GM19238 (cell line): ENCODE data around the gene SLC1A5.
"Not testable (repeated sequence)": the region's sequence is repeated elsewhere in the genome, so short reads cannot be mapped to it uniquely, and the experiment has no call there.

Experiments
- DNase-seq: peaks from one replicate; pipeline ENCODE4 v3.0.0; 2011; ENCODE audit warnings: low spot score; ENCODE audit not compliant: insufficient read length

SLC1A5 gene

DNA sequence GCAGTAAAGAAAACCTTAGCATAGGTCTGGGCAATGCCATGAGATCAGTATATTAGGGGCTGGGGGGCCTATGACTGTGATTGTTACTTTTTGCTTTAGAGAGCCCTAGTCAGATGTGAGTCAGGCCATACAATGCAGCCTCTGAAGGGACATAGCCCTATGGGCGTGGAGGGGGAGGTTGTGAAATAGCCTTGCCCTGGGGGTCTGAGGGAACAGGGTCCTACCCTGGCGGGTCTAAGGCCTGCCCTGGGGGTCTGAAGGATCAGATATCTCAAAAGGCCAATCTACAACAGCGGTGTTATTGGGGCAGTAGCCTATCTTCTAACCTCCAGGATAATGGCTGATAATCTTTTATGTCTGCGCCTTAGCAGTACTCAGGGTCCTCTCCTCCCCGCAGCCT, 13.8 kb upstream of the SLC1A5 start:
- DNase-seq = no peak

GRCh38 chr19:46798713-46799112, 10.3 kb upstream of the SLC1A5 start:
- DNase-seq = no peak

GRCh38 chr19:46797881-46798280, 9.5 kb upstream of the SLC1A5 start:
- DNase-seq = no peak

- DNase-seq = peak; percentile 27
Observed at GRCh38 chr19:46791944-46792343, 3.5 kb upstream of the SLC1A5 start.

DNA sequence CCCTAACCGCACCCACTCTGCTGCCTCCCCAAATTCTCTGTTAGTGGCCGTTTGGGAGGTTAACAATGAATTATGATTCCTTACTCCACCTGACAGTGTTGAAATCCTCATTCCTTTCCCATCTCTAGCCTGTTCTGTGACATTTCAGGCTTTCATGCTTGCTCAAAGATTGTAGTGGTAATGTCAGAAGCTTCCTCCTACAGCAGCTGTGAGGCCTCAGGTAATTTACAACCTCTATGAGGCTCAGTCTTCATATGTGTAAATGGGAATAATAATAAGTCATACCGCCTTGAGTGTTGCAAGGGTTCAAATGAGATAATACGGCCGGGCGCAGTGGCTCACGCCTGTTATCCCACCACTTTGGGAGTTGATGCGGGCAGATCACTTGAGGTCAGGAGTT, 977 bp upstream of the SLC1A5 start:
- no peak for DNase-seq

DNA sequence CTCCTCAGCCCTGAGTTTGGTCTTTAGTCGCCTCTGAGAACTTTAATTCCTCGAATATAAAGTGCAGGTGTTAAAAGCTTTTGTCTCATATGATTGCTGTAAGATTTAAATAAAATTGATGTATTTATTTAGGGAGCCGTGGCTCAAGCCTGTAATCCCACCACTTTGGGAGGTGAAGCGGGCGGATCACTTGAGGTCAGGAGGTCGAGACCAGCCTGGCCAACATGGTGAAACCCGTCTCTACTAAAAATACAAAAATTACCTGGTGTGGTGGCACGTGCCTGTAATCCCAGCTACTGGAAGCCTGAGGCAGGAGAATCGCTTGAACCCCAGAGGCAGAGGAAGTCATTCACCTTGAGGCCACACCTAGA, 559 bp upstream of the SLC1A5 start:
- DNase-seq = no peak

- no peak for DNase-seq
Observed at GRCh38 chr19:46787331-46788261, 798 bp downstream of the SLC1A5 start.

DNA sequence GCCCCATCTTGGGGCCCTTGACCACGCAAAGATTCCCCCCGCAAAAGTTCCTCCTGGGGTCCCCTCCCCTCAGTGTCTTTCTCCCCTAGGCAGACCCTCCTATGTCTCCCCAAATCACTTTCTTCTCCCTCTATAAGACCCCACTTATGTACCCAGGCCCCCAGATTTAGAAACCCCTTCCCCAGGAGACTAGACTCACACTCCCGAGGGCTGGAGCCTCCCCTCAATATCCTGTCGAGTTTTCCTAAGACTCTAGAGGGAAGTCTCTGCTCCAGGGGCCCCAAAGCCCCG, 1.4 kb downstream of the SLC1A5 start:
- DNase-seq = no peak

DNA sequence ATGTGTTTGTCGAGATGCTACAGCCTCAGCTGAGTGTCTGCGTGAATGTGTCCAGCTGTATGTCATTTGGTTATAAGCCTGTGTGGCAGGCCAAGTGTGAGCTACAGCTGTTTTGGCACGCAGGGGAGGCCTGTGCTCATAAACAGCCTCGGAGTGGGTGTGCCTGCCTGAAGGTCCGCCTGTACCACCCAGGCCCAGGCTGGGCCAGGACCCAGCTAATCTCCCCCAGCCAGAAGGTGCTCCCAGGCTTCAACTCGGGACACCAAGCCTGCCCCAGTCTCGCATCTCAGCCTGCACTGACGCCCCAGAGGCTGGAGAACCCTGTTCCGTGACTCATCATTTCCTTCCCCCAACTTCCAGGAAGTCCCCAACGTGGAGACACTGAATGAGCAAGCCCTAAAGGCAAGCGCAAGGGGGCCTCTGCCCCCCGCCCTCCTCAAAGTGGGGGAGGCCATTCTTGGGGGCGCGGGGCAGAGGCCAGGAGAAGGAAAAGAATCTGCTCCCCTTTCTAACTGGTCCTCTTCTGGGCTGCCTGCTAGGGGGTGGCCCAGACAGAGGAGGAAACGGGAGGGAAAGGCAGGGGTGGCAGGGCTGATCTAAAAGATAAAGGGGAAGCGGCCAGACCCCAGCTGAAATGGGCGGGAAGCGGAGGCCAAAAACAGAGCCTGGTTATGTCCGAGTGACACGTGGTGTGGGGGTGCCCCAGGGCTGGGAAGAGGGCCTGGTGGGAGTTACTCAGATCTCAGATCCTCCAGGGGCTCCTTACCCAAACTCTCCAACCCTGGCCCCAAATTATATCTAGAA, 2.0 kb downstream of the SLC1A5 start:
- peak; percentile 75 for DNase-seq

- DNase-seq = no peak
Observed at GRCh38 chr19:46785980-46786235, 2.5 kb downstream of the SLC1A5 start.

DNA sequence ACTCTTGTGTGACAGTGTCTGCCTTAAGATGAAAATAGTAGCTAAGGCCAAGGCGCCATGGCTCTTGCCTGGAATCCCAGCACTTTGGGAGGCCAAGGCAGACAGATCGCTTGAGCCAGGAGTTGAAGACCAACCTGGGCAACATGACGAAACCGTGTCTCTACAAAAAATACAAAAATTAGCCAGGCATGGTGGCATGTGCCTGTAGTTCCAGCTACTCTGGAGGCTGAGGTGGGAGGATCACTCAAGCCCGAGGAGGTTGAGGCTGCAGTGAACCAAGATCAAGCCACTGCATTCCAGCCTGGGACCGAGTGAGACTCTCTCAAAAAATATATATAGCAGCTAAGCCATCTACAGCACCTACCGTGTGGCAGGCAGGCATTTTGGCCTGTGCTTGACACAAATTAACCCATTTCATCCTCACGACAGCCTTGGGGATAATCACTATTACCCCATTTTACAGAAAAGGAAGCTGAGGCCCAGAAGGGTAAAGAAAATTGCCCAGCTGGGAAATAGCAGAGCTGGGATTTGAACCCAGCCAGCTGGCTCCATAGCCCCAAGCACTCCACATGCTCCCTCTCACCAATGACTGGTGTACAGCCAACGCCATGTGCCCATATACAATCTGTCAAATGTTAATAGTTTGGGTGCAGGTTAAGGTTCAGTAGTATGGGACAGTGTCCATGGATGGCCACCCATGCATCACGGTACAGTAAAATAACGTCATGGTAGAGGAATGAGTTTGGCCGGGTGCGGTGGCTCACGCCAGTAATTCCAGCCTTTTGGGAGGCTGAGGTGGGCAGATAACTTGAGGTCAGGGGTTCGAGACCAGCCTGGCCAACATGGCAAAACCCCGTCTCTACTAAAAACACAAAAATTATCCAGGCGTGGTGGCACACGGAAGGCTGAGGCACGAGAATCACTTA, 3.1 kb downstream of the SLC1A5 start:
- no peak for DNase-seq

DNA sequence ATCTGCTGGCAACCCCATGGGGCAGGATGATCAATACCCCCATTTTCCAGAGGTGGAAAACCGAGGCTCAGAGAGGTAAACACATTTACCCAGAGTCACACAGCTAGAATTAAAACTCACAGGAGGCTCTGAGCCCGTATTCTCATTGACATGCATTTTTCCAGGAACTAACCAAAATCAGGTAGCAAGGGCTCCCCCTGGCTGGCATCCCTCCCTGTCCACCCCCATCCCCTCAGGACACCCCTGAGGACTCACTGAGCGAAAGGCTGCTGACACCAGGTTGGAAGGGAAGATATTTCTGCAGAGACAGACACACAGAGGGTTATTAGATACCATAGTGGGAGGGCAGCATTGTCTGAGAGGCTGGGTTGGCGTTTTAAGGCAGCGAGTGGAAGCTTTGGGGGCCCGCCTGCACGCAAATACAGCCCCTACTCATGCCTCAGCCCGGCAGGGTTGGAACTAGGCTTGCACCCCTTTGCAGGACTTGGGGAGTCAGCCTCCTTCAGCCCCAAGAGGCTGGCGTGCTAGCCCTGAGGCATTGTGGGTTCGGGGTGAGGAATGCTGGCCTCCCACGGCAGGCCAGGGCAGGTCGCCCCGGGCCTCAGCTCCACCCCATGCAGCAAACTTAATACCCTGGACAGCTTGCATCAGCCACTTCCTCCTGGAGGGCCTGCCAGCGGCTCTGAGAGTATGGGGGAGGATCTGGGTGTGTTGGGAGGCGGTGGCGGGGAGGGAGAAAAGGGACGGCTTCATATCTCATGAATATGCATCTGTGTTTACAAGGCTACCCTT, 3.9 kb downstream of the SLC1A5 start:
- peak; percentile 83 for DNase-seq

GRCh38 chr19:46783670-46784069, 4.7 kb downstream of the SLC1A5 start:
- no peak for DNase-seq

DNA sequence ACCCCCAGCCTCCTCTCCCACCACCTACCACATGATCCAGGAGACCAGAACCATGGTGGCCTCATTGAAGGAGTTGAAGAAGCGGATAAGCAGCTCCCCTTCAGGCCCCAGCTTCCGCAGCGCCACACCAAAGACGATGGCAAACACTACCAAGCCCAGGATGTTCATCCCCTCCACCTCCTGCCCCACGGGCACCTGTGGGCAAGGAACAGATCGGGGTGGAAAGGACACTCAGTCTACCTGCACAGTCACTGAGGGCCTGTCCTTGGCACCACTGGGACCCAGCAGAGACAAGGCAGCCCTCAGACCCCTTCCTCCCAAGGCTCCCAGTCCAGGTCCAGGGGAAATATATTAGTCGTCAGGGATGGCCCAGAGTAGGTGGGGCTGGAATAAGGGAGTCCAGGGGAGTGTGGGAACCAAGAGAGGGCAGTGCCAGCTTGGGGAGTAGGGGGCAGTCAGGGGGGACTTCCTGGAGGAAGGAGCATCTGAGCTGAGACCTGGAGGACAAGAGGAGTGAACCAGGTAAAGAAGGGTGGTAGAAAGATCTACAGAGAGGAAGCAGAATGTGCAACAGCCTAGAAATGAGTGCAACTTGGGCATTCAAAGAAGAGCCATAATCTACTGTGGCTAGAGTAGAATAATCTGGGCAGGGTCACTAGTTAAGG, 5.9 kb downstream of the SLC1A5 start:
- no peak for DNase-seq

- not testable (repeated sequence) for DNase-seq
Observed at GRCh38 chr19:46777956-46778645, 10.3 kb downstream of the SLC1A5 start.

DNA sequence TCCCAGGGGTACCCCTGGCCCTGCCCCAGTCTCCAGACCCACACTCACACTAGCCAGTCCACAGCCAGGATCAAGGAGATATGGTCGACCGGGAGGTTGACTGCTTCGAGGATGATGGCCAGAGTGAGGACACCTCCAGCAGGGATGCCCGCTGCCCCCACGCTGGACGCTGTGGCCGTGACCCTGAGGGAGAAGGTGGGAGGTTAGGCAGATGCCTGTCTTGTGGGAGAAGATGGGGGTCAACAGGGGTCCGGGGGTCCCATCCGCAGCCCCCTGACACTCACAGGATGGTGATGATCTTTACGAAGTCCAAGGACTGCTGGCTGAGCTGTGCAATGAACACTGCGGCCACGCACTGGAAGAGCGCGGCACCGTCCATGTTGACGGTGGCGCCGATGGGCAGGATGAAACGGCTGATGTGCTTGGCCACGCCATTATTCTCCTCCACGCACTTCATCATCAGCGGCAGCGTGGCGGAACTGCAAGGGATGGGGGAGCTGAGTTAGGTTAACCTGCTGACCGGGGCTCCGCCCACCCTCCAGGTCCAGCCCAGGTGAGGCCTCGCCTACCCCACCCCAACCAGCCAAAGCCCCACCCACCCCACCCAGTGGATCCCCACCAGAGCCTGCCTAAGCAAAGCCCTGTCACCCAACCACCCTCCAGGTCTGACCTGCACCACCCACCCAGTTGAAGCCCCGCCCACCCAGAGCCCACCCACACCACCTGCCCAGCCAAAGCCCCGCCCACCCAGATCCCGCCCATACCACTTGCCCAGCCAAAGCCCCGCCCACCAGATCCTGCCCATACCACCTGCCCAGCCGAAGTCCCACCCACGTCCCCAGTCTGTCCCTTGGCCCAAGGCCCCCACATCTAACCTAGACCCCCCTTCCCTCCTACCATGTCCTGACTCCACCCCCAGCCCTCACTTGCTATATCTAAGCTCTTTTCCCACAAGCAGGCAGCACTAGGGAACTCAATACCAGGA, 11.2 kb downstream of the SLC1A5 start:
- no peak for DNase-seq

- DNase-seq = no peak
Observed at GRCh38 chr19:46775642-46776258, 12.6 kb downstream of the SLC1A5 start.

DNA sequence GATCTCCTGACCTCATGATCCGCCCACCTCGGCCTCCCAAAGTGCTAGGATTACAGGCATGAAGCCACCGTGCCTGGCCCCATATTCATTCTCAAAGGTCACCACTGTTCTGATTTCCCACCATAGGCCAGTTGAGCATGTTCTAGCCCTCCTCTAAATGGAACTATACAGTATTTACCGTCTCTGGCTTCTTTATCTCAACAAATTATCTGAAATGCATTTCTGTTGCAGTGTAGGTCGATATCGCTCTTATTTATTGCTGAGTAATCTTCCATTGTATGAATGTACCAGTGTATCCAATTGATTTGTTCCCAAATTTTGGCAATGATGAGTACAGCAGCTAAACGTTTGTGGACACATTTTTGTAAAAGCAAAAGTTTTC, 15.4 kb downstream of the SLC1A5 start:
- no peak for DNase-seq
